ENCODE measurements around the gene CLEC11A. TPM values are rescaled to one million over a fixed set of nuclear protein-coding genes. Genes with fewer than 3 reads are reported as not detected.

CLEC11A gene
- total and polyA plus RNA-seq, 2 of the 8 experiments (the other 6 are each of a cell fraction or from before 2014, with no cell fraction given), result 4.3 to 17.4 TPM

GRCh38 chr19:50679177-50680125, 43.7 kb upstream of the CLEC11A start (continued):
- TF ChIP-seq JUND (IDR thresholded peaks at IDR 0.05; ENCODE audit: low read length) (peak; percentile 89), CHD1 (IDR thresholded peaks at IDR 0.05; ENCODE audit: low read depth, low read length) (no peak), SIN3A (conservative IDR thresholded peaks at IDR 0.05 in 1 of 2, IDR thresholded peaks at IDR 0.05 in 1 of 2; ENCODE audit: low read depth in 1 of 2, low read length in 2 of 2) (peak; percentile 56; a peak in 1 of 4 replicates), POLR2A (IDR thresholded peaks at IDR 0.05; ENCODE audit: control extremely low read depth in 1 of 2, low read depth in 2 of 2, low read length in 2 of 2) (no peak), HDAC6 (IDR thresholded peaks at IDR 0.05; ENCODE audit: low read depth, low read length) (no peak), EZH2 (IDR thresholded peaks at IDR 0.05; ENCODE audit: low read depth, low read length, severe bottlenecking) (no peak), SUZ12 (IDR thresholded peaks at IDR 0.05; ENCODE audit: low read length) (no peak), KDM5A (IDR thresholded peaks at IDR 0.05; ENCODE audit: low read length) (no peak), SP1 (IDR thresholded peaks at IDR 0.05; ENCODE audit: low read depth, low read length) (peak; percentile 93), USF2 (IDR thresholded peaks at IDR 0.05; ENCODE audit: low read length) (no peak), MAFK (IDR thresholded peaks at IDR 0.05; ENCODE audit: low read depth, low read length) (no peak), ATF3 (IDR thresholded peaks at IDR 0.05; ENCODE audit: insufficient read depth, low read depth, low read length) (no peak), EP300 (IDR thresholded peaks at IDR 0.05; ENCODE audit: borderline replicate concordance in 1 of 2, low read depth in 2 of 2, low read length in 2 of 2) (no peak), NANOG (IDR thresholded peaks at IDR 0.05; ENCODE audit: insufficient read depth, low read depth, low read length, poor library complexity, severe bottlenecking) (no peak), RAD21 (IDR thresholded peaks at IDR 0.05 in 1 of 2, conservative IDR thresholded peaks at IDR 0.05 in 1 of 2; ENCODE audit: low read depth in 2 of 2, low read length in 2 of 2) (no peak), GTF2F1 (IDR thresholded peaks at IDR 0.05; ENCODE audit: borderline replicate concordance, low read depth, low read length) (no peak), RBBP5 (IDR thresholded peaks at IDR 0.05; ENCODE audit: borderline replicate concordance, low read depth, low read length) (no peak), GABPA (IDR thresholded peaks at IDR 0.05; ENCODE audit: borderline replicate concordance, insufficient read depth, low read length) (no peak), SIX5 (IDR thresholded peaks at IDR 0.05; ENCODE audit: low read depth, low read length) (no peak), TEAD4 (IDR thresholded peaks at IDR 0.05; ENCODE audit: low read depth, low read length) (no peak), RFX5 (IDR thresholded peaks at IDR 0.05; ENCODE audit: borderline replicate concordance, low read depth, low read length) (peak; percentile 100)
